Fibroblast of mammary gland (primary cell): ENCODE data around the gene FLOT2.

Experiments
- DNase-seq: peaks from one replicate; pipeline ENCODE4 v3.0.0-alpha.2; 2010; ENCODE audit warnings: low read depth
- H3K4me3 ChIP-seq: 2 replicates; pipeline ENCODE4 v1.5.1; 2011; ENCODE audit warnings: low read depth, mild to moderate bottlenecking, low read length, moderate library complexity; ENCODE audit not compliant: control insufficient read depth
- CTCF ChIP-seq: conservative IDR thresholded peaks from 2 replicates; pipeline ENCODE4 v1.5.1; 2011; ENCODE audit warnings: low read depth, low read length, inconsistent platforms; ENCODE audit not compliant: control insufficient read depth, insufficient read depth

FLOT2 gene

GRCh38 chr17:28873839-28874238 is 23.7 kb downstream of the FLOT2 start:
- TF ChIP-seq CTCF = no peak
- H3K4me3 ChIP-seq = no peak overlapping the region
- no peak for DNase-seq

GRCh38 chr17:28871056-28871579 is 26.4 kb downstream of the FLOT2 start:
- H3K4me3 ChIP-seq = no peak overlapping the region
- TF ChIP-seq CTCF = no peak
- no peak for DNase-seq

GRCh38 chr17:28867276-28867675 is 30.3 kb downstream of the FLOT2 start:
- no peak for TF ChIP-seq CTCF
- no peak overlapping the region for H3K4me3 ChIP-seq
- no peak for DNase-seq

- DNase-seq = no peak
- H3K4me3 ChIP-seq = no peak overlapping the region
- TF ChIP-seq CTCF = no peak
Measured at GRCh38 chr17:28865946-28866752, 31.4 kb downstream of the FLOT2 start.

GRCh38 chr17:28864991-28865849 is 32.3 kb downstream of the FLOT2 start:
- no peak overlapping the region for H3K4me3 ChIP-seq
- no peak for DNase-seq
- TF ChIP-seq CTCF = no peak

GRCh38 chr17:28863953-28864352 is 33.6 kb downstream of the FLOT2 start:
- DNase-seq = no peak
- no peak for TF ChIP-seq CTCF
- no peak overlapping the region for H3K4me3 ChIP-seq
